Measurements from ENCODE around the gene STAT5A. TPM values are rescaled to one million over a fixed set of nuclear protein-coding genes. Genes with fewer than 3 reads are reported as not detected.
A peak's percentile ranks its signal among the peaks of the same experiment; 100 is the strongest.

The STAT5A gene
- total and polyA plus RNA-seq, 11 donors = 4.9 to 44.0 (median 15.6) TPM

GRCh38 chr17:42288803-42289610, 709 bp downstream of the STAT5A start:
- WGBS, 4 donors = 43 to 55% (median 48%) methylated on average over 32 to 44 of the region's 44 CpGs
- H3K36me3 ChIP-seq = peaks cover 0 to 31% (median 11%) of the 10 kb centered on the region in 9 donors
- intact Hi-C loops (cut with DNase I) = loop anchor here in 1 of 10 donors (10.0 kb wide), 1 partner anchor 94 kb away; the partner anchor contains the start of gene GHDC
- peak overlapping the region; percentile 79 to 97 (median 91) for H3K27ac ChIP-seq
- H3K9me3 ChIP-seq = no peaks in the 10 kb centered on the region
- peak overlapping the region; percentile 58 to 93 (median 72) for H3K4me3 ChIP-seq
- no peak for TF ChIP-seq CTCF (IDR thresholded peaks at IDR 0.05)
- TF ChIP-seq POLR2A (IDR thresholded peaks at IDR 0.05) = no peak
- DNase-seq = peak in 2 of 5 donors; percentile 47 to 62
- peak in 3 of 4 donors; percentile 5 to 11 (median 8) for ATAC-seq
- peaks cover 0 to 67% (median 29%) of the 10 kb centered on the region in 12 donors for H3K4me1 ChIP-seq
- H3K27me3 ChIP-seq = no peaks in the 10 kb centered on the region

- 80 to 86% (median 82%) methylated on average over 8 to 9 of the region's 9 CpGs for WGBS, 4 donors
- no peak for DNase-seq
- ATAC-seq = peak in 2 of 4 donors; percentile 10 to 17
- Histone ChIP-seq H3K36me3 (peaks cover 0 to 38% (median 12%) of the 10 kb centered on the region in 9 donors), H3K9me3 (no peaks in the 10 kb centered on the region), H3K27me3 (no peaks in the 10 kb centered on the region), H3K4me1 (peaks cover 0 to 74% (median 29%) of the 10 kb centered on the region in 12 donors), H3K27ac (peak overlapping the region in 11 of 12 donors; percentile 79 to 97 (median 91)), H3K4me3 (peak overlapping the region in 9 of 12 donors; percentile 62 to 93 (median 77))
- TF ChIP-seq CTCF (IDR thresholded peaks at IDR 0.05) = no peak
- no peak for TF ChIP-seq POLR2A (IDR thresholded peaks at IDR 0.05)
- intact Hi-C loops (cut with DNase I) = loop anchor here in 1 of 10 donors (10.0 kb wide), 1 partner anchor 95 kb away; the partner anchor contains the start of gene GHDC
Observed at GRCh38 chr17:42289611-42290181, 1.4 kb downstream of the STAT5A start.

- Histone ChIP-seq H3K9me3 (no peaks in the 10 kb centered on the region), H3K27me3 (no peaks in the 10 kb centered on the region), H3K4me1 (peaks cover 0 to 74% (median 29%) of the 10 kb centered on the region in 12 donors), H3K4me3 (no peak overlapping the region), H3K27ac (no peak overlapping the region), H3K36me3 (peaks cover 0 to 47% (median 20%) of the 10 kb centered on the region in 9 donors)
- ATAC-seq = no peak
- no peak for TF ChIP-seq POLR2A (IDR thresholded peaks at IDR 0.05)
- no peak for TF ChIP-seq CTCF (IDR thresholded peaks at IDR 0.05)
- 76 to 92% (median 87%) methylated on average over 5 of the region's 5 CpGs for WGBS, 4 donors
- DNase-seq = peak in 1 of 5 donors; percentile 9
- intact Hi-C loops (cut with DNase I) = no loop called here
Observed at GRCh38 chr17:42290577-42290976, 2.3 kb downstream of the STAT5A start.

- DNase-seq (peak in 1 of 5 donors; percentile 13), ATAC-seq (no peak)
- Histone ChIP-seq H3K36me3 (peaks cover 0 to 52% (median 25%) of the 10 kb centered on the region in 9 donors), H3K9me3 (no peaks in the 10 kb centered on the region), H3K4me3 (no peak overlapping the region), H3K27me3 (no peaks in the 10 kb centered on the region), H3K4me1 (peaks cover 0 to 68% (median 29%) of the 10 kb centered on the region in 12 donors), H3K27ac (no peak overlapping the region)
- 77 to 85% (median 81%) methylated on average over 11 of the region's 11 CpGs for WGBS, 4 donors
- TF ChIP-seq CTCF (IDR thresholded peaks at IDR 0.05) (no peak), POLR2A (IDR thresholded peaks at IDR 0.05) (no peak)
- intact Hi-C loops (cut with DNase I) = no loop called here
Observed at GRCh38 chr17:42291129-42291528, 2.8 kb downstream of the STAT5A start.

All from heart left ventricle (tissue), 16 donors.